Heart left ventricle (tissue), 16 donors: ENCODE measurements around the gene FBXW7. TPM values are rescaled to one million over a fixed set of nuclear protein-coding genes. Genes with fewer than 3 reads are reported as not detected.

Experiments used
- ATAC-seq, 4 donors: fragments of 200-7000 bp; cut with Tn5 transposase; one replicate each; pipeline ENCODE4 v1.9.1; 2020 to 2022; ENCODE audit warnings: moderate library complexity in 4 of 4, mild to moderate bottlenecking in 3 of 4, moderate number of reproducible peaks in 1 of 4
- DNase-seq, 5 donors: peaks; one replicate each; pipeline ENCODE4 v3.0.0-alpha.2; 2020
- H3K27ac ChIP-seq, 12 donors: fragments of 200-600 bp; sonication (generic) in 4 of 12; one replicate each; pipeline versions ENCODE4 v1.5.0 to v1.8.0; 2016 to 2022; ENCODE audit warnings: mild to moderate bottlenecking in 2 of 12
- H3K27me3 ChIP-seq, 9 donors: fragments of 200-600 bp; sonication (generic) in 2 of 9; one replicate each; pipeline versions ENCODE4 v1.5.1 to v1.8.0; 2016 to 2022; ENCODE audit warnings: mild to moderate bottlenecking in 3 of 9
- H3K36me3 ChIP-seq, 9 donors: fragments of 200-600 bp; sonication (generic) in 2 of 9; one replicate each; pipeline versions ENCODE4 v1.5.0 to v1.8.0; 2018 to 2022; ENCODE audit warnings: mild to moderate bottlenecking in 2 of 9
- H3K4me1 ChIP-seq, 12 donors: fragments of 200-600 bp; sonication (generic) in 4 of 12; one replicate each; pipeline versions ENCODE4 v1.5.0 to v1.8.0; 2016 to 2022; ENCODE audit warnings: mild to moderate bottlenecking in 3 of 12
- H3K4me3 ChIP-seq, 12 donors: fragments of 200-600 bp; sonication (generic) in 4 of 12; one replicate each; pipeline versions ENCODE4 v1.5.0 to v1.8.0; 2017 to 2022; ENCODE audit warnings: mild to moderate bottlenecking in 9 of 12, moderate library complexity in 4 of 12
- H3K9me3 ChIP-seq, 12 donors: fragments of 200-600 bp; sonication (generic) in 4 of 12; one replicate each; pipeline versions ENCODE4 v1.5.0 to v1.8.0; 2016 to 2022; ENCODE audit warnings: mild to moderate bottlenecking in 1 of 12
- CTCF ChIP-seq, 12 donors: fragments of 200-600 bp; sonication (generic) in 4 of 12; IDR thresholded peaks; one replicate each; pipeline versions ENCODE4 v1.5.0 to v1.8.0; 2018 to 2022; ENCODE audit warnings: antibody characterized with exemption in 12 of 12, mild to moderate bottlenecking in 5 of 12
- POLR2A ChIP-seq, 2 donors: fragments of 450-650 bp; IDR thresholded peaks; one replicate each; pipeline ENCODE4 v1.6.1; 2017; ENCODE audit warnings: antibody characterized with exemption in 2 of 2, mild to moderate bottlenecking in 2 of 2, moderate library complexity in 2 of 2
- WGBS, 4 donors: extraction: QIAGEN DNeasy Blood & Tissue Kit in 2 of 4; methylation state at CpG; one replicate each; pipeline versions ENCODE4 v1.1.5 to v1.1.7; 2013 to 2018; 5-methylcytosine and 5-hydroxymethylcytosine counted together
- intact Hi-C, 10 donors: fragments of 100-400 bp; cut with DNase I; formaldehyde crosslinking; loops; one replicate each; pipeline versions ENCODE4 v1.11.1 to v1.14.2; 2022
- polyA plus RNA-seq, 2 donors: library from polyadenylated mRNA; stranded (reverse); fragments of 200-250 nt; gene quantifications; one replicate each; pipeline ENCODE4 v1.2.3, GENCODE V29; 2013
- total RNA-seq, 9 donors: library from RNA; depleted of rRNA in 2 of 9; stranded (reverse); fragments of >200 nt in 2 of 9; fragmentation: NEBNext Ultra II Directional in 3 of 9; extraction: Animal tissue kit (Norgen Biotek cat#: 25700) in 3 of 9; gene quantifications; one replicate each; pipeline versions ENCODE4 v1.1.0 to v1.2.4, GENCODE V29; 2016 to 2023
- donor health status: ischemic (EF 13 %, LVEDD 7.1; RV severe dilation, severe dysfunction).
- donor health status: healthy with polysubstance abuse.
- donor health status: DM: no; HTN: yes; CAD: no.
- donor health status: DM: no; HTN: no; CAD: no.
- donor health status: ischemic (EF 25% LVEDD 6.9; RV normal size, moderate dysfunction).
- donor health status: ischemic (EF 25% LVEDD 5.7; RV mildly dilated, moderate dysfunction).
- donor health status: healthy.
- donor health status: DM: yes; HTN: yes; CAD: no.
- donor health status: ischemic (EF 35%, LVEDD 5.7; RV mildly dilated, moderate dysfunction).
- donor health status: nonischemic (EF 11% LVEDD 7.7; RV severe dilation, severe dysfunction).
- donor health status: DM: yes; HTN: yes; CAD: no.
- donor health status: PGD.
- donor health status: ischemic (EF 29% LVEDD 5.4; RV normal size, mild dysfunction).
- donor health status: nonischemic (EF 23%, LVEDD 6.1; RV moderate dilation, normal function).

Gene FBXW7
- total and polyA plus RNA-seq, 11 donors: 20.6 to 74.1 (median 59.8) TPM

GRCh38 chr4:152571296-152571695 lies 35.4 kb upstream of the FBXW7 start:
- DNase-seq: no peak
- TF ChIP-seq POLR2A (IDR thresholded peaks at IDR 0.05) (no peak), CTCF (IDR thresholded peaks at IDR 0.05) (no peak)
- WGBS, 4 donors: 84 to 90% (median 86%) methylated on average over 1 of the region's 1 CpG
- Histone ChIP-seq H3K36me3 (no peaks in the 10 kb centered on the region), H3K27ac (no peak overlapping the region), H3K4me3 (no peak overlapping the region), H3K27me3 (no peaks in the 10 kb centered on the region), H3K4me1 (no peaks in the 10 kb centered on the region), H3K9me3 (no peaks in the 10 kb centered on the region)
- intact Hi-C loops: no loop called here
- ATAC-seq: no peak

GRCh38 chr4:152565333-152565732 lies 29.4 kb upstream of the FBXW7 start:
- TF ChIP-seq CTCF (IDR thresholded peaks at IDR 0.05) (no peak), POLR2A (IDR thresholded peaks at IDR 0.05) (no peak)
- Histone ChIP-seq H3K4me1 (no peaks in the 10 kb centered on the region), H3K27ac (no peak overlapping the region), H3K36me3 (no peaks in the 10 kb centered on the region), H3K4me3 (no peak overlapping the region), H3K27me3 (no peaks in the 10 kb centered on the region), H3K9me3 (no peaks in the 10 kb centered on the region)
- intact Hi-C loops: no loop called here
- WGBS, 4 donors: 74 to 88% (median 85%) methylated on average over 6 of the region's 6 CpGs
- ATAC-seq: no peak
- DNase-seq: no peak

- H3K27ac ChIP-seq: no peak overlapping the region
- intact Hi-C loops: no loop called here
- H3K4me3 ChIP-seq: no peak overlapping the region
- TF ChIP-seq CTCF (IDR thresholded peaks at IDR 0.05): no peak
- no peak for TF ChIP-seq POLR2A (IDR thresholded peaks at IDR 0.05)
- DNase-seq: no peak
- no peaks in the 10 kb centered on the region for H3K36me3 ChIP-seq
- no peak for ATAC-seq
- H3K9me3 ChIP-seq: no peaks in the 10 kb centered on the region
- 92 to 97% (median 95%) methylated on average over 3 of the region's 3 CpGs for WGBS, 4 donors
- H3K4me1 ChIP-seq: no peaks in the 10 kb centered on the region
- no peaks in the 10 kb centered on the region for H3K27me3 ChIP-seq
Measured at GRCh38 chr4:152564336-152564735, 28.4 kb upstream of the FBXW7 start.

GRCh38 chr4:152563209-152563608 lies 27.3 kb upstream of the FBXW7 start:
- ATAC-seq (no peak), DNase-seq (no peak)
- no peaks in the 10 kb centered on the region for H3K4me1 ChIP-seq
- H3K27ac ChIP-seq: no peak overlapping the region
- intact Hi-C loops: no loop called here
- TF ChIP-seq POLR2A (IDR thresholded peaks at IDR 0.05): no peak
- no peak overlapping the region for H3K4me3 ChIP-seq
- no peaks in the 10 kb centered on the region for H3K36me3 ChIP-seq
- no peaks in the 10 kb centered on the region for H3K27me3 ChIP-seq
- 71 to 78% (median 73%) methylated on average over 2 of the region's 2 CpGs for WGBS, 4 donors
- H3K9me3 ChIP-seq: no peaks in the 10 kb centered on the region

- ATAC-seq (no peak), DNase-seq (no peak)
- Histone ChIP-seq H3K4me3 (no peak overlapping the region), H3K9me3 (no peaks in the 10 kb centered on the region), H3K27ac (no peak overlapping the region), H3K4me1 (peaks cover 0 to under 1% (median 0%) of the 10 kb centered on the region in 12 donors), H3K27me3 (no peaks in the 10 kb centered on the region), H3K36me3 (no peaks in the 10 kb centered on the region)
- WGBS, 4 donors: 61 to 80% (median 72%) methylated on average over 3 of the region's 3 CpGs
- TF ChIP-seq POLR2A (IDR thresholded peaks at IDR 0.05) (no peak), CTCF (IDR thresholded peaks at IDR 0.05) (no peak)
- intact Hi-C loops: no loop called here
Measured at GRCh38 chr4:152559641-152560040, 23.7 kb upstream of the FBXW7 start.
